SU-DHL-6 (cell line): Measurements from ENCODE around the gene SLC35F2.

Source experiments
- EZH2phosphoT487 ChIP-seq: fragments of 200-600 bp; sonication (generic), shearing (Covaris generic); conservative IDR thresholded peaks from 2 replicates; pipeline ENCODE4 v1.6.1; 2018; ENCODE audit warnings: mild to moderate bottlenecking, antibody characterized with exemption, low read length, moderate library complexity, mixed read lengths
- TF ChIP-seq, protein P1 (sequence below): fragments of 200-600 bp; sonication (generic); IDR thresholded peaks from one replicate; pipeline ENCODE4 v1.5.1; 2017; ENCODE audit warnings: antibody characterized with exemption, mild to moderate bottlenecking, low read length, moderate library complexity; ENCODE audit not compliant: insufficient read depth, poor library complexity, severe bottlenecking

DNA sequence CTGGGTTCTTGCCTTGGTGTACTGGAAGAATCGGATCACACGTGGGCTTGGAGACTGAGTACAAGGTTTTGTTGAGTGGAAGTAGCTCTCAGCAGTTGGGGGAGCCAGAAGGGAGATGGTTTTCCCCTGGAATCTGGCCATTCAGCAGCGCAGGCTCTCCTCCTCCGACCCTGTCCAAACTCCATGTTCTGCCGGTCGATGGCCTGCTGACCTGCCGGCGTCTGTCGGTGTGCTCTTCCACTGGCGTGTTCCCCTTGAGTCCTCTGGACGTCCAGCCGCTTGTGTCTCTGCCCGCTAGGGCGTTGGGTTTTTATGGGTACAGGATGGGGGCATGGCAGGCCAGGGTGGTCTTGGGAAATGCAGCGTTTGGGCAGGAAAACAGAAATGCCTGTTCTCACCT is 108.3 kb downstream of the SLC35F2 start:
- TF ChIP-seq, protein P1, sequence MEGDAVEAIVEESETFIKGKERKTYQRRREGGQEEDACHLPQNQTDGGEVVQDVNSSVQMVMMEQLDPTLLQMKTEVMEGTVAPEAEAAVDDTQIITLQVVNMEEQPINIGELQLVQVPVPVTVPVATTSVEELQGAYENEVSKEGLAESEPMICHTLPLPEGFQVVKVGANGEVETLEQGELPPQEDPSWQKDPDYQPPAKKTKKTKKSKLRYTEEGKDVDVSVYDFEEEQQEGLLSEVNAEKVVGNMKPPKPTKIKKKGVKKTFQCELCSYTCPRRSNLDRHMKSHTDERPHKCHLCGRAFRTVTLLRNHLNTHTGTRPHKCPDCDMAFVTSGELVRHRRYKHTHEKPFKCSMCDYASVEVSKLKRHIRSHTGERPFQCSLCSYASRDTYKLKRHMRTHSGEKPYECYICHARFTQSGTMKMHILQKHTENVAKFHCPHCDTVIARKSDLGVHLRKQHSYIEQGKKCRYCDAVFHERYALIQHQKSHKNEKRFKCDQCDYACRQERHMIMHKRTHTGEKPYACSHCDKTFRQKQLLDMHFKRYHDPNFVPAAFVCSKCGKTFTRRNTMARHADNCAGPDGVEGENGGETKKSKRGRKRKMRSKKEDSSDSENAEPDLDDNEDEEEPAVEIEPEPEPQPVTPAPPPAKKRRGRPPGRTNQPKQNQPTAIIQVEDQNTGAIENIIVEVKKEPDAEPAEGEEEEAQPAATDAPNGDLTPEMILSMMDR: no peak
- no peak for TF ChIP-seq EZH2phosphoT487
